Measurements from ENCODE around the gene MAP7D1. TPM values are rescaled to one million over a fixed set of nuclear protein-coding genes. Genes with fewer than 3 reads are reported as not detected.

The MAP7D1 gene
- total and polyA plus RNA-seq, 2 of the 13 experiments (the other 11 are each of a cell fraction or from before 2014, with no cell fraction given), result 5.6 to 7.2 TPM

GRCh38 chr1:36125129-36125991 lies 30.6 kb upstream of the MAP7D1 start, which contains the start of gene COL8A2:
TSS of gene COL8A2 (minus strand) at chr1:36125222. CDS start at chr1:36100242, 24,980 bp downstream.
- Histone ChIP-seq H3K4me2 (ENCODE audit: low read depth, low read length) (peak within 1 kb of the TSS; percentile 67), H3K27me3 (ENCODE audit: control insufficient read depth in 1 of 2, insufficient read depth in 2 of 2, low read length in 2 of 2) (peaks cover 11 to 41% of the 10 kb centered on the region in 2 experiments; a peak in 4 of 5 replicates), H4K20me1 (ENCODE audit: insufficient read depth, low read length) (no peaks in the 10 kb centered on the region), H3K4me1 (ENCODE audit: insufficient read depth, low read length) (peaks cover 49% of the 10 kb centered on the region), H3K36me3 (replicated peaks in 1 of 2; ENCODE audit: control insufficient read depth in 1 of 2, insufficient read depth in 2 of 2, low read length in 2 of 2) (no peaks in the 10 kb centered on the region), H3K4me3 (replicated peaks in 1 of 3; ENCODE audit: insufficient read depth in 1 of 3, low read depth in 2 of 3, low read length in 3 of 3) (peak within 1 kb of the TSS in 2 of 3 experiments; percentile 26 to 59; a peak in 3 of 6 replicates), H3K9me3 (ENCODE audit: low read length) (no peaks in the 10 kb centered on the region), H3K79me2 (ENCODE audit: insufficient read depth, low read length) (no peaks in the 10 kb centered on the region), H3K9ac (ENCODE audit: insufficient read depth, low read depth, low read length) (no peak within 1 kb of the TSS), H3K27ac (ENCODE audit: extremely low read length, insufficient read depth, low read length) (no peak within 1 kb of the TSS), H2AFZ (ENCODE audit: low read length) (no peak within 1 kb of the TSS)
- no peak for DNase-seq (ENCODE audit: low spot score)
- POLR2A ChIA-PET, result no interaction called here
- FAIRE-seq, result no peak
- 28% methylated on average over 23 of the region's 77 CpGs for WGBS (ENCODE audit: low lambda C conversion rate)
- peak; percentile 9 for ATAC-seq
- in situ Hi-C loops (cut with HindIII; ENCODE audit: extremely low pct_ligation_motif_present, low pct_unique_long_range_greater_than_20kb), result no loop called here
- BruUV-seq (replicated peaks), result no TSS peak
- intact Hi-C loops (cut with micrococcal nuclease; ENCODE audit: unreplicated experiment), result no loop called here
- CTCF ChIA-PET (ENCODE audit: low intra/inter-chr PET ratio, low total read pairs), result no interaction called here
- TF ChIP-seq MAFG (CRISPR knock-in tag; IDR thresholded peaks at IDR 0.05) (no peak), ZNF777 (CRISPR knock-in tag; IDR thresholded peaks at IDR 0.05) (peak; percentile 81), ZNF839 (CRISPR knock-in tag; IDR thresholded peaks at IDR 0.05; ENCODE audit: borderline replicate concordance) (no peak), PRMT3 (CRISPR knock-in tag; IDR thresholded peaks at IDR 0.05; ENCODE audit: borderline replicate concordance, low read depth) (no peak), ZNF207 (IDR thresholded peaks at IDR 0.05; ENCODE audit: borderline replicate concordance) (no peak), ZNF567 (CRISPR knock-in tag; IDR thresholded peaks at IDR 0.05; ENCODE audit: borderline replicate concordance) (no peak), ZMYM2 (CRISPR knock-in tag; IDR thresholded peaks at IDR 0.05) (0 out of 2 replicates have a peak, but pooled peaks have one; percentile 51), XRCC5 (optimal IDR thresholded peaks at IDR 0.05; ENCODE audit: low read length) (no peak), MAF1 (CRISPR knock-in tag; IDR thresholded peaks at IDR 0.05; ENCODE audit: borderline replicate concordance) (no peak), TAF1 (CRISPR knock-in tag; IDR thresholded peaks at IDR 0.05) (no peak), NAIF1 (CRISPR knock-in tag; IDR thresholded peaks at IDR 0.05; ENCODE audit: borderline replicate concordance) (no peak), RAD51 (IDR thresholded peaks at IDR 0.05; ENCODE audit: borderline replicate concordance) (peak; percentile 63; the same call in 1 of the 2 replicates), ZNF501 (CRISPR knock-in tag; IDR thresholded peaks at IDR 0.05) (no peak), ELF1 (CRISPR knock-in tag; IDR thresholded peaks at IDR 0.05) (no peak), GLI4 (CRISPR knock-in tag; IDR thresholded peaks at IDR 0.05; ENCODE audit: borderline replicate concordance) (no peak), ZNF337 (CRISPR knock-in tag; IDR thresholded peaks at IDR 0.05; ENCODE audit: borderline replicate concordance, low read depth) (no peak), MIER3 (CRISPR knock-in tag; IDR thresholded peaks at IDR 0.05; ENCODE audit: borderline replicate concordance) (no peak)
- TF ChIP-seq, protein P1, sequence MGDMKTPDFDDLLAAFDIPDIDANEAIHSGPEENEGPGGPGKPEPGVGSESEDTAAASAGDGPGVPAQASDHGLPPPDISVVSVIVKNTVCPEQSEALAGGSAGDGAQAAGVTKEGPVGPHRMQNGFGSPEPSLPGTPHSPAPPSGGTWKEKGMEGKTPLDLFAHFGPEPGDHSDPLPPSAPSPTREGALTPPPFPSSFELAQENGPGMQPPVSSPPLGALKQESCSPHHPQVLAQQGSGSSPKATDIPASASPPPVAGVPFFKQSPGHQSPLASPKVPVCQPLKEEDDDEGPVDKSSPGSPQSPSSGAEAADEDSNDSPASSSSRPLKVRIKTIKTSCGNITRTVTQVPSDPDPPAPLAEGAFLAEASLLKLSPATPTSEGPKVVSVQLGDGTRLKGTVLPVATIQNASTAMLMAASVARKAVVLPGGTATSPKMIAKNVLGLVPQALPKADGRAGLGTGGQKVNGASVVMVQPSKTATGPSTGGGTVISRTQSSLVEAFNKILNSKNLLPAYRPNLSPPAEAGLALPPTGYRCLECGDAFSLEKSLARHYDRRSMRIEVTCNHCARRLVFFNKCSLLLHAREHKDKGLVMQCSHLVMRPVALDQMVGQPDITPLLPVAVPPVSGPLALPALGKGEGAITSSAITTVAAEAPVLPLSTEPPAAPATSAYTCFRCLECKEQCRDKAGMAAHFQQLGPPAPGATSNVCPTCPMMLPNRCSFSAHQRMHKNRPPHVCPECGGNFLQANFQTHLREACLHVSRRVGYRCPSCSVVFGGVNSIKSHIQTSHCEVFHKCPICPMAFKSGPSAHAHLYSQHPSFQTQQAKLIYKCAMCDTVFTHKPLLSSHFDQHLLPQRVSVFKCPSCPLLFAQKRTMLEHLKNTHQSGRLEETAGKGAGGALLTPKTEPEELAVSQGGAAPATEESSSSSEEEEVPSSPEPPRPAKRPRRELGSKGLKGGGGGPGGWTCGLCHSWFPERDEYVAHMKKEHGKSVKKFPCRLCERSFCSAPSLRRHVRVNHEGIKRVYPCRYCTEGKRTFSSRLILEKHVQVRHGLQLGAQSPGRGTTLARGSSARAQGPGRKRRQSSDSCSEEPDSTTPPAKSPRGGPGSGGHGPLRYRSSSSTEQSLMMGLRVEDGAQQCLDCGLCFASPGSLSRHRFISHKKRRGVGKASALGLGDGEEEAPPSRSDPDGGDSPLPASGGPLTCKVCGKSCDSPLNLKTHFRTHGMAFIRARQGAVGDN (CRISPR knock-in tag; IDR thresholded peaks at IDR 0.05), result peak; percentile 63
- TF ChIP-seq, protein P2, sequence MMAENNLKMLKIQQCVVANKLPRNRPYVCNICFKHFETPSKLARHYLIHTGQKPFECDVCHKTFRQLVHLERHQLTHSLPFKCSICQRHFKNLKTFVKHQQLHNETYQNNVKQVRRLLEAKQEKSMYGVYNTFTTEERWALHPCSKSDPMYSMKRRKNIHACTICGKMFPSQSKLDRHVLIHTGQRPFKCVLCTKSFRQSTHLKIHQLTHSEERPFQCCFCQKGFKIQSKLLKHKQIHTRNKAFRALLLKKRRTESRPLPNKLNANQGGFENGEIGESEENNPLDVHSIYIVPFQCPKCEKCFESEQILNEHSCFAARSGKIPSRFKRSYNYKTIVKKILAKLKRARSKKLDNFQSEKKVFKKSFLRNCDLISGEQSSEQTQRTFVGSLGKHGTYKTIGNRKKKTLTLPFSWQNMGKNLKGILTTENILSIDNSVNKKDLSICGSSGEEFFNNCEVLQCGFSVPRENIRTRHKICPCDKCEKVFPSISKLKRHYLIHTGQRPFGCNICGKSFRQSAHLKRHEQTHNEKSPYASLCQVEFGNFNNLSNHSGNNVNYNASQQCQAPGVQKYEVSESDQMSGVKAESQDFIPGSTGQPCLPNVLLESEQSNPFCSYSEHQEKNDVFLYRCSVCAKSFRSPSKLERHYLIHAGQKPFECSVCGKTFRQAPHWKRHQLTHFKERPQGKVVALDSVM (CRISPR knock-in tag; IDR thresholded peaks at IDR 0.05), result peak; percentile 26; the same call in 1 of the 2 replicates
